Activated naive CD8-positive, alpha-beta T cell treated with anti-CD3 and anti-CD28 coated beads, Interleukin-2, amount 50 U/mL, for 16 hours (primary cell): Measurements from ENCODE around the gene CLOCK.

Experiments
- DNase-seq: peaks from one replicate; pipeline ENCODE4 v3.0.0-alpha.2; 2020; ENCODE audit warnings: low read depth, low spot score

Gene CLOCK

GRCh38 chr4:55382488-55383003 is 164.2 kb downstream of the CLOCK start:
- no peak for DNase-seq

DNA sequence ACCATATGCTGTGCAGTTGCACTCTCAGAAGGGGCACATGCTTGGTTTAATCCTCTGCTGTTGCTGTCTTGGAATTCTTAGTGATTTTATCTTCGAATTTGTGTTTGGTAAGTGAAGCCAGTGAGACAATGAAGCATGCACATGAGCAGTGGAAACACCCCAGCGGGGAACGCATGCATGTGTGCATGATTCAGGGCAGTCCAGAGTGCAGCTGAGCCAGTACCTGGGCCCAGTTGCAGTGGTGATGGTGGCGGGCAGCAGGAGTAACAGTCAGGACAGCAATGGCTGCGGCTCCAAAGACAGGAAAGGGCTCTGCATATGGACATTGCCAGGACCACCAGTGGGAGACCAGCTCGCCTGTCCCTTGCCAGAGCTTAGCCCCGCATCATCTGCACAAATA is 165.2 kb downstream of the CLOCK start:
- no peak for DNase-seq

- no peak for DNase-seq
Measured at GRCh38 chr4:55380576-55380975, 166.1 kb downstream of the CLOCK start.

GRCh38 chr4:55378617-55379467 is 167.9 kb downstream of the CLOCK start:
- no peak for DNase-seq
